Measurements from ENCODE around the gene WNK2. TPM values are rescaled to one million over a fixed set of nuclear protein-coding genes. Genes with fewer than 3 reads are reported as not detected.

The WNK2 gene
- total RNA-seq, 2 experiments from 2014 or later = 1.7 to 2.8 TPM

GRCh38 chr9:93300585-93301081 lies 116.7 kb downstream of the WNK2 start:
- Mint-ChIP-seq H3K27ac (no peak overlapping the region), H3K4me1 (ENCODE audit: low read depth) (peaks cover 4% of the 10 kb centered on the region), H3K4me3 (no peak overlapping the region), H3K27me3 (no peaks in the 10 kb centered on the region), H3K36me3 (ENCODE audit: low read depth) (no peaks in the 10 kb centered on the region), H3K9me3 (no peaks in the 10 kb centered on the region)
- ATAC-seq = no peak
- no peak for DNase-seq
- no peak for TF ChIP-seq CTCF (IDR thresholded peaks at IDR 0.05)
- ChIA-PET POLR2A (no interaction called here), CTCF (no interaction called here)
- intact Hi-C loops (cut with micrococcal nuclease) = no loop called here

GRCh38 chr9:93301291-93301811 lies 117.4 kb downstream of the WNK2 start:
- POLR2A ChIA-PET = no interaction called here

GRCh38 chr9:93301911-93302541 lies 118.1 kb downstream of the WNK2 start:
- Mint-ChIP-seq H3K4me1 (ENCODE audit: low read depth) (peaks cover 4% of the 10 kb centered on the region), H3K4me3 (no peak overlapping the region), H3K9me3 (no peaks in the 10 kb centered on the region), H3K27me3 (no peaks in the 10 kb centered on the region), H3K36me3 (ENCODE audit: low read depth) (no peaks in the 10 kb centered on the region), H3K27ac (no peak overlapping the region)
- ATAC-seq = no peak
- TF ChIP-seq CTCF (IDR thresholded peaks at IDR 0.05) = no peak
- intact Hi-C loops (cut with micrococcal nuclease) = no loop called here
- POLR2A ChIA-PET = interaction anchor here (0.5 kb wide), 1 partner anchor 12 kb away, joined by 3 read pairs; no protein-coding TSS in a partner anchor
- CTCF ChIA-PET = interaction anchor here (0.7 to 4.2 kb wide), 18 partner anchors 10 to 346 kb away, joined by 3 to 19 read pairs (median 3); no protein-coding TSS in a partner anchor
- DNase-seq = no peak

More at GRCh38 chr9:93301291-93301811, 117.4 kb downstream of the WNK2 start:
- H3K27ac Mint-ChIP-seq = no peak overlapping the region
- CTCF ChIA-PET = interaction anchor here (1.2 to 1.6 kb wide), 2 partner anchors 11 to 25 kb away, joined by 3 to 4 read pairs; no protein-coding TSS in a partner anchor
- H3K36me3 Mint-ChIP-seq (ENCODE audit: low read depth) = no peaks in the 10 kb centered on the region
- H3K4me1 Mint-ChIP-seq (ENCODE audit: low read depth) = peaks cover 4% of the 10 kb centered on the region
- ATAC-seq (no peak), DNase-seq (no peak)
- H3K4me3 Mint-ChIP-seq = no peak overlapping the region
- intact Hi-C loops (cut with micrococcal nuclease) = no loop called here
- no peaks in the 10 kb centered on the region for H3K9me3 Mint-ChIP-seq
- TF ChIP-seq CTCF (IDR thresholded peaks at IDR 0.05) = no peak
- H3K27me3 Mint-ChIP-seq = no peaks in the 10 kb centered on the region

GRCh38 chr9:93302586-93303257 lies 118.8 kb downstream of the WNK2 start:
- Mint-ChIP-seq H3K27me3 (no peaks in the 10 kb centered on the region), H3K36me3 (ENCODE audit: low read depth) (no peaks in the 10 kb centered on the region), H3K27ac (no peak overlapping the region), H3K4me3 (no peak overlapping the region), H3K9me3 (no peaks in the 10 kb centered on the region), H3K4me1 (ENCODE audit: low read depth) (no peaks in the 10 kb centered on the region)
- TF ChIP-seq CTCF (IDR thresholded peaks at IDR 0.05) = peak; percentile 33
- intact Hi-C loops (cut with micrococcal nuclease) = no loop called here
- ChIA-PET POLR2A (interaction anchor here (0.5 kb wide), 1 partner anchor 12 kb away, joined by 3 read pairs; no protein-coding TSS in a partner anchor), CTCF (interaction anchor here (0.7 to 4.2 kb wide), 23 partner anchors 9 to 346 kb away, joined by 3 to 19 read pairs (median 3); no protein-coding TSS in a partner anchor)
- peak; percentile 85 for ATAC-seq
- peak; percentile 78 for DNase-seq
